GM12878 (cell line): Measurements from ENCODE around the gene DENND1A. TPM values are rescaled to one million over a fixed set of nuclear protein-coding genes. Genes with fewer than 3 reads are reported as not detected.
"Not testable (repeated sequence)": the region's sequence is repeated elsewhere in the genome, so short reads cannot be mapped to it uniquely, and the experiment has no call there.

Experiments
- ATAC-seq: fragments of 200-7000 bp; cut with Tn5 transposase; 3 replicates; pipeline ENCODE4 v1.9.1; 2020; ENCODE audit warnings: mild to moderate bottlenecking, moderate library complexity
- BruUV-seq: library from RNA; stranded (reverse); fragments of 400-500 nt; replicated peaks from 2 replicates; lab custom pipeline; 2021; lab: Mats Ljungman, UMichigan
- CTCF ChIA-PET: fragments of 300-600 bp; sonication (Branson Sonifier 250); formaldehyde crosslinking; extraction: SDS; loops from one replicate; lab custom pipeline; 2021; ENCODE audit warnings: inconsistent platforms; lab: Yijun Ruan, JAX
- POLR2A ChIA-PET: fragments of 350-600 bp; formaldehyde crosslinking; extraction: SDS; loops from one replicate; lab custom pipeline; 2021; ENCODE audit warnings: inconsistent platforms; lab: Charles Lee
- RAD21 ChIA-PET: fragments of 300-600 bp; sonication (Branson Sonifier 250); formaldehyde crosslinking; loops from one replicate; lab custom pipeline; 2023; ENCODE audit warnings: antibody characterized with exemption; ENCODE audit not compliant: unreplicated experiment; lab: Charles Lee
- SMC1A ChIA-PET: fragments of 300-600 bp; sonication (Branson Sonifier 250); formaldehyde crosslinking; loops from one replicate; lab custom pipeline; 2023; ENCODE audit not compliant: unreplicated experiment, uncharacterized antibody; lab: Charles Lee
- DNase-seq: peaks from one replicate; pipeline ENCODE4 v3.0.0-alpha.2; 2011; ENCODE audit warnings: low read depth, low spot score
- FAIRE-seq: peaks from 3 replicates; lab custom pipeline; 2011; peaks lifted over from hg19 to GRCh38; lab: Jason Lieb, UNC
- H2AFZ ChIP-seq: 2 replicates; pipeline ENCODE4 v1.6.0; 2011; ENCODE audit warnings: low read depth, low read length, control low read depth; ENCODE audit not compliant: control insufficient read depth
- H3K27ac ChIP-seq: 2 replicates; pipeline ENCODE4 v1.5.1; 2011; ENCODE audit warnings: control low read depth; ENCODE audit not compliant: control insufficient read depth, insufficient read depth
- H3K27me3 ChIP-seq, 2 experiments: replicated peaks in 1 of 2; 2 replicates each; pipeline versions ENCODE4 v1.6.0 to v1.6.1; 2011; ENCODE audit warnings: low read length in 1 of 2; ENCODE audit not compliant: control insufficient read depth in 2 of 2, insufficient read depth in 2 of 2
- H3K36me3 ChIP-seq, 2 experiments: 2 replicates each; pipeline ENCODE4 v1.5.1; 2011; ENCODE audit warnings: low read length in 1 of 2; ENCODE audit not compliant: control insufficient read depth in 2 of 2, insufficient read depth in 2 of 2
- H3K4me1 ChIP-seq: 2 replicates; pipeline ENCODE4 v1.6.1; 2011; ENCODE audit warnings: mild to moderate bottlenecking, low read length, moderate library complexity, mixed read lengths; ENCODE audit not compliant: control insufficient read depth, insufficient read depth
- H3K4me2 ChIP-seq: 2 replicates; pipeline ENCODE4 v1.6.0; 2011; ENCODE audit warnings: control low read depth; ENCODE audit not compliant: control insufficient read depth, insufficient read depth
- H3K4me3 ChIP-seq: fragments of 200-600 bp; sonication (generic); 2 replicates; pipeline ENCODE4 v1.5.1; 2016
- H3K79me2 ChIP-seq: 2 replicates; pipeline ENCODE4 v1.6.0; 2011; ENCODE audit warnings: low read length; ENCODE audit not compliant: control insufficient read depth, insufficient read depth
- H3K9ac ChIP-seq: 2 replicates; pipeline ENCODE4 v1.8.0; 2011; ENCODE audit warnings: low read length, control low read depth, mixed read lengths; ENCODE audit not compliant: control insufficient read depth, insufficient read depth
- H3K9me3 ChIP-seq: replicated peaks from 3 replicates; pipeline ENCODE4 v1.5.1; 2011; ENCODE audit warnings: mild to moderate bottlenecking, low read length; ENCODE audit not compliant: control insufficient read depth, insufficient read depth
- H4K20me1 ChIP-seq: 2 replicates; pipeline ENCODE4 v1.6.0; 2011; ENCODE audit not compliant: control insufficient read depth, insufficient read depth
- RUNX3 ChIP-seq: IDR thresholded peaks from 2 replicates; pipeline ENCODE4 v1.6.1; 2012; ENCODE audit warnings: low read length, inconsistent platforms
- WGBS: methylation state at CpG from one replicate; pipeline ENCODE4 v1.1.6; 2016; ENCODE audit warnings: low lambda C conversion rate; ENCODE audit not compliant: insufficient replicate concordance, insufficient coverage; ENCODE audit errors: missing lambda C conversion rate; 5-methylcytosine and 5-hydroxymethylcytosine counted together
- in situ Hi-C: fragments of 300-500 bp; cut with MboI; formaldehyde crosslinking; loops from 9 replicates; pipeline ENCODE4 v1.14.3; 2018; ENCODE audit warnings: mixed read lengths
- intact Hi-C: fragments of 100-400 bp; cut with micrococcal nuclease; formaldehyde crosslinking; loops from one replicate; pipeline ENCODE4 v1.14.2; 2022; ENCODE audit not compliant: unreplicated experiment
- polyA plus RNA-seq, 11 experiments: library from polyadenylated mRNA; depleted of rRNA in 4 of 11; unstranded in 6 of 11; stranded (reverse) in 5 of 11; fragments of >200 nt; fragmentation: Nextera tagmentation in 4 of 11; fragmentation: Illumina TruSeq in 1 of 11; extraction: Ambion mirVana in 4 of 11; extraction: Trizol in 1 of 11; gene quantifications; 1 replicate in 1 of 11; 2 replicates in 10 of 11; pipeline versions ENCODE4 v1.2.1 to v1.2.3, GENCODE V29; 2011 to 2016; ENCODE audit warnings: inconsistent platforms in 2 of 11, missing spikeins in 2 of 11, low read depth in 1 of 11
- total RNA-seq, 4 experiments: library from RNA; depleted of rRNA in 3 of 4; stranded (reverse); fragments of >200 nt in 3 of 4; fragmentation: Illumina TruSeq in 1 of 4; extraction: Trizol in 1 of 4; gene quantifications; 2 replicates each; pipeline versions ENCODE4 v1.2.1 to v1.2.3, GENCODE V29; 2013 to 2021

Gene DENND1A
- total and polyA plus RNA-seq, 10 of the 15 experiments (the other 5 are each of a cell fraction or from before 2014, with no cell fraction given): 14.1 to 48.6 (median 35.2) TPM

DNA sequence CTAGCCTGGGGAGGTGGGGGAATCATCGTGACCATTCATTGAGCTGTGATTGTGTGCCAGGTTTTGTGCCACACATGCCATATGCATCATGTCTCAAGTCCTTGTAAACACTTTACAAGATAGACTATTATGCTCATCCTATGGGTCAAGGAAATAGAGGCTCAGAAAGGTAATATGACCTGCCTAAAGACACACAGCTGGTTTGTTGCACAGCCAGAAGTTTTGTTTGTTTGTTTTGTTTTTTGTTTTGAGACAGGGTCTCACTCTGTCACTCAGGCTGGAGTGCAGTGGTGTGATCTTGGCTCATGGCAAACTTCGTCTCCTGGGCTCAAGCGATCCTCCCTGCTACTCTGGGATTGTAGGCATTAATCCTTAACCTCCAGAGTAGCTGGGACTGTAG is 595.3 kb downstream of the DENND1A start:
- H3K79me2 ChIP-seq: no peaks in the 10 kb centered on the region
- FAIRE-seq (no peak), DNase-seq (no peak), ATAC-seq (no peak)
- CTCF ChIA-PET: no interaction called here
- peaks cover 47% of the 10 kb centered on the region for H3K4me1 ChIP-seq
- no peaks in the 10 kb centered on the region for H4K20me1 ChIP-seq
- no peak for TF ChIP-seq RUNX3
- no peaks in the 10 kb centered on the region for H3K27me3 ChIP-seq
- BruUV-seq: no TSS peak
- H3K4me2 ChIP-seq: no peak overlapping the region
- no peak overlapping the region for H2AFZ ChIP-seq
- in situ Hi-C loops: no loop called here
- SMC1A ChIA-PET: interaction anchor here (12.9 kb wide), 1 partner anchor 12 kb away, joined by 268 read pairs; no protein-coding TSS in a partner anchor
- POLR2A ChIA-PET: interaction anchor here (0.7 to 2.5 kb wide), 2 partner anchors 8 to 9 kb away, joined by 3 to 9 read pairs; no protein-coding TSS in a partner anchor
- H3K9ac ChIP-seq: no peak overlapping the region
- no peak overlapping the region for H3K27ac ChIP-seq
- RAD21 ChIA-PET: interaction anchor here (1.1 to 1.3 kb wide), 2 partner anchors 9 to 66 kb away, joined by 3 to 4 read pairs; no protein-coding TSS in a partner anchor
- no peak overlapping the region for H3K4me3 ChIP-seq
- no peaks in the 10 kb centered on the region for H3K9me3 ChIP-seq
- 61% methylated on average over 3 of the region's 3 CpGs for WGBS
- no peaks in the 10 kb centered on the region for H3K36me3 ChIP-seq
- intact Hi-C loops: loop anchor here (5.0 kb wide), 1 partner anchor 157 kb away; no protein-coding TSS in a partner anchor

DNA sequence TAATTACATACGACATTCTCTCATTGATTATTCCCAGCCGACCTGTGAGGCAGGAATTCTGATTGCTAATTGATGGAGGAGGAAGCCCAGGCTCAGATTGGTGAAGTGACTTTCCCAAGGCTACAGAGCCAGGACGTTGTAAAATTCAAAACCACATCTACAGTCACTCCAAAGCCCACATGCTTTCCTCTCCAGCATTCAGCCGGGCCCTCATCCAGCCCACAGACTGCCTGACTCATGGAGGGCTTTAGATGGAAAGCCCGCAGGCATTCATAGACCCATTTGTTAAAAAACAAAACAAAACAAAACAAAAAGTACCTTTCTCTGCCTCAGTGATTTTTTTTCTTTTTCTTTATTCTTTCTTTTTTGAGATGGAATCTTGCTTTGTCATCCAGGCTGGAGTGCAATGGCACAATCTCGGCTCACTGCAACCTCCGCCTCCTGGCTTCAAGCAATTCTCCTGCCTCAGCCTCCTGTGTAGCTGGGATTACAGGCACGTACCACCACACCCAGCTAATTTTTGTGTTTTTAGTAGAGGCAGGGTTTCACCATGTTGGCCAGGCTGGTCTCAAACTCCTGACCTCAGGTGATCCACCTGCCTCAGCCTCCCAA is 596.8 kb downstream of the DENND1A start:
- WGBS: 70% methylated on average over 8 of the region's 8 CpGs
- intact Hi-C loops, RAD21 ChIA-PET: not testable (repeated sequence)

More for the DNA sequence above, 596.8 kb downstream of the DENND1A start:
- H4K20me1 ChIP-seq, H3K27ac ChIP-seq, DNase-seq, H3K79me2 ChIP-seq, H3K4me2 ChIP-seq, H3K36me3 ChIP-seq, H2AFZ ChIP-seq, in situ Hi-C loops, H3K4me3 ChIP-seq, ATAC-seq, H3K9ac ChIP-seq, H3K9me3 ChIP-seq, BruUV-seq, H3K27me3 ChIP-seq, FAIRE-seq: not testable (repeated sequence)
- peaks cover 42% of the 10 kb centered on the region for H3K4me1 ChIP-seq
- ChIA-PET CTCF (interaction anchor here (1.4 kb wide), 1 partner anchor 13 kb away, joined by 3 read pairs; no protein-coding TSS in a partner anchor), POLR2A (interaction anchor here (1.2 kb wide), 1 partner anchor 85 kb away, joined by 4 read pairs; no protein-coding TSS in a partner anchor), SMC1A (interaction anchor here (12.9 kb wide), 1 partner anchor 11 kb away, joined by 268 read pairs; no protein-coding TSS in a partner anchor)
